BE2C (cell line): Measurements from ENCODE around the gene SLC7A14.

Experiments used
- DNase-seq: peaks from one replicate; pipeline ENCODE4 v3.0.0-alpha.2; 2020
- H3K27me3 ChIP-seq: fragments of 250-450 bp; sonication (Bioruptor Pico); 2 replicates; pipeline ENCODE4 v1.5.1; 2020; ENCODE audit warnings: mild to moderate bottlenecking
- H3K36me3 ChIP-seq: fragments of 250-450 bp; sonication (Bioruptor Pico); 2 replicates; pipeline ENCODE4 v1.5.1; 2020; ENCODE audit warnings: mild to moderate bottlenecking
- H3K4me1 ChIP-seq: fragments of 250-450 bp; sonication (Bioruptor Pico); 2 replicates; pipeline ENCODE4 v1.5.1; 2020
- H3K4me3 ChIP-seq: 2 replicates; pipeline ENCODE4 v1.5.1; 2011; ENCODE audit warnings: low read depth, low read length
- H3K9me3 ChIP-seq: fragments of 250-450 bp; sonication (Bioruptor Pico); 2 replicates; pipeline ENCODE4 v1.5.1; 2020
- CTCF ChIP-seq: IDR thresholded peaks from 2 replicates; pipeline ENCODE4 v1.5.1; 2012; ENCODE audit warnings: mild to moderate bottlenecking, low read depth, low read length

Gene SLC7A14

DNA sequence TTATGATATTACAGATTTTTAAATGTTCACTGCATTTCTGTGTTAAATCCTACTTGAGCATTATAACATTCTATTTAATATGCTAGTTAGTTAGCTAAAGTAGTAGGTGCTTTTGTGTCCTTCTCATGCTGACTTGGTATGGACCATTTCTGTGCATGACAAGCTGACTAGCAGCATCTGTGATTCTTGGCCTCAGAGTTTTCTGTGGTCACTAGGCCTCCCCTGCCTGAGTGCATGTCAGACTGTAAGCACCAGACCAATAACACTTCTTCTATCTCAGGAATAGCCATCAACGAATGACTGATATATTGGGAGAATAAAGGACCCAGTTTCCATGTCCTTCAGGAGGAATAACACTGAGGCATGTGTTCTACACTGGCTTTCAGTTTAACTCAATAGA is 22.6 kb upstream of the SLC7A14 start:
- Histone ChIP-seq H3K4me3 (no peak overlapping the region), H3K9me3 (no peaks in the 10 kb centered on the region), H3K27me3 (no peaks in the 10 kb centered on the region), H3K36me3 (no peaks in the 10 kb centered on the region), H3K4me1 (no peaks in the 10 kb centered on the region)
- DNase-seq, result no peak
- TF ChIP-seq CTCF, result no peak

- H3K27me3 ChIP-seq, result no peaks in the 10 kb centered on the region
- no peak for TF ChIP-seq CTCF
- DNase-seq, result no peak
Observed at GRCh38 chr3:170606675-170607074, 20.8 kb upstream of the SLC7A14 start.

GRCh38 chr3:170605490-170605889 is 19.6 kb upstream of the SLC7A14 start:
- no peak for DNase-seq
- no peaks in the 10 kb centered on the region for H3K27me3 ChIP-seq
- no peak for TF ChIP-seq CTCF

More at GRCh38 chr3:170606675-170607074, 20.8 kb upstream of the SLC7A14 start:
- no peaks in the 10 kb centered on the region for H3K9me3 ChIP-seq
- H3K36me3 ChIP-seq, result no peaks in the 10 kb centered on the region
- H3K4me3 ChIP-seq, result no peak overlapping the region
- H3K4me1 ChIP-seq, result peaks cover 4% of the 10 kb centered on the region; the same call in 1 of the 2 replicates

GRCh38 chr3:170603770-170604510 is 18.1 kb upstream of the SLC7A14 start:
- no peak for DNase-seq
- Histone ChIP-seq H3K4me3 (no peak overlapping the region), H3K27me3 (no peaks in the 10 kb centered on the region), H3K4me1 (peaks cover 4% of the 10 kb centered on the region; the same call in 1 of the 2 replicates), H3K9me3 (no peaks in the 10 kb centered on the region), H3K36me3 (no peaks in the 10 kb centered on the region)
- TF ChIP-seq CTCF, result no peak

More at GRCh38 chr3:170605490-170605889, 19.6 kb upstream of the SLC7A14 start:
- H3K4me1 ChIP-seq, result peaks cover 4% of the 10 kb centered on the region; the same call in 1 of the 2 replicates
- H3K9me3 ChIP-seq, result no peaks in the 10 kb centered on the region
- H3K36me3 ChIP-seq, result no peaks in the 10 kb centered on the region
- no peak overlapping the region for H3K4me3 ChIP-seq

GRCh38 chr3:170602556-170602955 is 16.7 kb upstream of the SLC7A14 start:
- H3K27me3 ChIP-seq, result no peaks in the 10 kb centered on the region

More at GRCh38 chr3:170602556-170602955, 16.7 kb upstream of the SLC7A14 start:
- Histone ChIP-seq H3K36me3 (no peaks in the 10 kb centered on the region), H3K4me3 (no peak overlapping the region), H3K9me3 (no peaks in the 10 kb centered on the region), H3K4me1 (peaks cover 5% of the 10 kb centered on the region)
- no peak for DNase-seq
- no peak for TF ChIP-seq CTCF
